ENCODE results near the gene PKMYT1. TPM values are rescaled to one million over a fixed set of nuclear protein-coding genes. Genes with fewer than 3 reads are reported as not detected.

PKMYT1 gene
- total RNA-seq, 1 donor from 2014 or later, result 21.8 TPM

GRCh38 chr16:2966808-2967191 lies 13.4 kb downstream of the PKMYT1 start:
- H3K36me3 Mint-ChIP-seq, result no peaks in the 10 kb centered on the region
- H3K27me3 Mint-ChIP-seq (ENCODE audit: low read depth), result peaks cover 16% of the 10 kb centered on the region
- peaks cover 15% of the 10 kb centered on the region for H3K4me1 Mint-ChIP-seq
- no peaks in the 10 kb centered on the region for H3K9me3 Mint-ChIP-seq
- no peak overlapping the region for H3K27ac Mint-ChIP-seq
- no peak for DNase-seq (ENCODE audit: low spot score in 2 of 2, unreplicated experiment in 2 of 2)
- H3K4me3 Mint-ChIP-seq, result no peak overlapping the region
- TF ChIP-seq, protein P1, sequence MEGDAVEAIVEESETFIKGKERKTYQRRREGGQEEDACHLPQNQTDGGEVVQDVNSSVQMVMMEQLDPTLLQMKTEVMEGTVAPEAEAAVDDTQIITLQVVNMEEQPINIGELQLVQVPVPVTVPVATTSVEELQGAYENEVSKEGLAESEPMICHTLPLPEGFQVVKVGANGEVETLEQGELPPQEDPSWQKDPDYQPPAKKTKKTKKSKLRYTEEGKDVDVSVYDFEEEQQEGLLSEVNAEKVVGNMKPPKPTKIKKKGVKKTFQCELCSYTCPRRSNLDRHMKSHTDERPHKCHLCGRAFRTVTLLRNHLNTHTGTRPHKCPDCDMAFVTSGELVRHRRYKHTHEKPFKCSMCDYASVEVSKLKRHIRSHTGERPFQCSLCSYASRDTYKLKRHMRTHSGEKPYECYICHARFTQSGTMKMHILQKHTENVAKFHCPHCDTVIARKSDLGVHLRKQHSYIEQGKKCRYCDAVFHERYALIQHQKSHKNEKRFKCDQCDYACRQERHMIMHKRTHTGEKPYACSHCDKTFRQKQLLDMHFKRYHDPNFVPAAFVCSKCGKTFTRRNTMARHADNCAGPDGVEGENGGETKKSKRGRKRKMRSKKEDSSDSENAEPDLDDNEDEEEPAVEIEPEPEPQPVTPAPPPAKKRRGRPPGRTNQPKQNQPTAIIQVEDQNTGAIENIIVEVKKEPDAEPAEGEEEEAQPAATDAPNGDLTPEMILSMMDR (IDR thresholded peaks at IDR 0.05; ENCODE audit: unreplicated experiment), result no peak

- H3K4me3 Mint-ChIP-seq, result no peak overlapping the region
- peaks cover 17% of the 10 kb centered on the region for H3K4me1 Mint-ChIP-seq
- no peak for DNase-seq (ENCODE audit: low spot score in 2 of 2, unreplicated experiment in 2 of 2)
- peaks cover 18% of the 10 kb centered on the region for H3K27me3 Mint-ChIP-seq (ENCODE audit: low read depth)
- TF ChIP-seq, protein P1 (IDR thresholded peaks at IDR 0.05; ENCODE audit: unreplicated experiment), result no peak
- no peak overlapping the region for H3K27ac Mint-ChIP-seq
- no peaks in the 10 kb centered on the region for H3K36me3 Mint-ChIP-seq
- no peaks in the 10 kb centered on the region for H3K9me3 Mint-ChIP-seq
Measured at GRCh38 chr16:2966043-2966807, 14.0 kb downstream of the PKMYT1 start.

DNA sequence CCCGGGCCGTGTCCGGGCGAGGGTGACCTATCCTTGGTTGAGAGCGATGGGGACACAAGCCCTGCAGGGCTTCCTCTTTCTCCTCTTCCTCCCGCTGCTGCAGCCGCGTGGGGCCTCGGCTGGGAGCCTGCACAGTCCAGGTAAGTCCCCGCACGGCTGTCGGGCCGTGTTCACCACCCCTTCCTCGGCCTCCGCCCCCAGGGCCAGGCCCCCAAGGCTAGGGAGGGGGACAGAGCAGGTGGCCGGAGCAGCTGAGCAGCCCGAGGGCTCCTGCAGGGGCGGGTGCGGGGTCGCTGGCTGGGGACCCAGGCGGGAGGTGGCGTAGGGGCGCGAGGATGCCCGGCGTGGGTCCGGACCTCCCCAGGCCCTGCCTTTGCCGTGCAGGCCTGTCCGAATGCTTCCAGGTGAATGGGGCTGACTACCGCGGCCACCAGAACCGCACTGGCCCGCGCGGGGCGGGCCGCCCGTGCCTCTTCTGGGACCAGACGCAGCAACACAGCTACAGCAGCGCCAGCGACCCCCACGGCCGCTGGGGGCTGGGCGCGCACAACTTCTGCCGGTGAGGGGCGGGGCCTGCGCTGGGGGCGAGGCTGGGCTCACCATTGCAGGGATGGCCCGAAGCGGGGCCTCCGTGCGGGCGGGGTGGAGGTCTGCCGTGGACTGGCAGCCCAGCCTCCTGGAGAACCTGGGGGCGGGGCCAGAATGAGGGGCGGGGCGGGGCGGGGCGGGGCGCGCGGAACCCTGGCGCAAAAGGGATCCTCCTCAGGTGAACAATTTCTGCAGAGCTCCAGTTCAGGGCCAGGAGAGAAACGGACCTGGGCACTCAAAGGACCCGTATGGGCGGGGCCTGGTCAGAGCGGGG lies 15.5 kb downstream of the PKMYT1 start:
- H3K27me3 Mint-ChIP-seq (ENCODE audit: low read depth), result peaks cover 24% of the 10 kb centered on the region
- TF ChIP-seq, protein P1 (IDR thresholded peaks at IDR 0.05; ENCODE audit: unreplicated experiment), result no peak
- DNase-seq (ENCODE audit: low spot score in 2 of 2, unreplicated experiment in 2 of 2), result peak; percentile 78 to 87

DNA sequence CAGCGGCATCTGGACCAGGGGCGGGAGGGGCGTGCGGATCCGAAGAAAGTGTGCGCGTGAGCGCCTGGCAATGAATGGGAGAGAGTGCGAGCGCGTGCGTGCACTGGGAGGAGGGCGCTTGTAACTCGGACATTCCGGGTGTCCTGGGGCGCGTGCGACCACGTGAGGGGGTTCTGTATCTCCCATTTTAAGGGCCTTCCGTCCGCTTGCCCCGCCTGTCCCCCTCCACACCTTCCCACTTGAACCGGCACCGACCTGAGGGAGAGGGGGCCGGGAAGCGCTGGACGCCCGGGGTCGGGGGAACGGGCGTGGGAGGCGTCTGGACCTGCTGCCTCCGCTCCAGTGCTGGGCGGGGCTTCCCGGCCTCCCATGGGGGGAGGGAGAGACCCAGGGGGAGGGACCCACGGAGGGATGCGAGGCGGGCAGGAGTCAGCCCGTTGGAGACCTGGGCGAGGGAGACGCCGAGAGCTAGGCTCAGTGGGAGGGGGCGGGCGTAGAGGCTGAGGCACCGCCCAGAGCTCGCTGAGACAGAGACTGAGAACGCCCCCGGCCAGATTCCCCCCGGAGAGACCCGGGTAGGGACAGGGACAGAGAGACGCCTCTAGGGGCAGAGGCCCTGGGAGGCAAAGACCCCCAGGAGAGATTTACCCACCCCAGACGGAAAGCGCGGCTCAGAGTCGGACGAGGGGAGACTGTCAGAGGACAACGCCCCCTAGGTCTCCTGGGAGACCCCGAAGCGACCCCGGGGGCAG lies 16.3 kb downstream of the PKMYT1 start, which contains the start of gene KREMEN2:
TSS of gene KREMEN2 (plus strand) at position 553 of the 752 bp plus-strand sequence. CDS start 246 bp downstream, outside the sequence.
- peak in 1 of 2 experiments; percentile 74 for DNase-seq (ENCODE audit: low spot score in 2 of 2, unreplicated experiment in 2 of 2)
- TF ChIP-seq, protein P1 (IDR thresholded peaks at IDR 0.05; ENCODE audit: unreplicated experiment), result no peak
- peak within 1 kb of the TSS; percentile 87 for H3K4me3 Mint-ChIP-seq
- H3K27ac Mint-ChIP-seq, result peak within 1 kb of the TSS; percentile 79
- H3K27me3 Mint-ChIP-seq (ENCODE audit: low read depth), result peaks cover 29% of the 10 kb centered on the region
- H3K36me3 Mint-ChIP-seq, result no peaks in the 10 kb centered on the region
- H3K9me3 Mint-ChIP-seq, result no peaks in the 10 kb centered on the region
- peaks cover 17% of the 10 kb centered on the region for H3K4me1 Mint-ChIP-seq

More for the DNA sequence above, 15.5 kb downstream of the PKMYT1 start:
- Mint-ChIP-seq H3K9me3 (no peaks in the 10 kb centered on the region), H3K36me3 (no peaks in the 10 kb centered on the region), H3K27ac (no peak overlapping the region), H3K4me1 (peaks cover 17% of the 10 kb centered on the region), H3K4me3 (peak overlapping the region; percentile 87)

- Mint-ChIP-seq H3K27ac (peak overlapping the region; percentile 79), H3K4me1 (peaks cover 12% of the 10 kb centered on the region), H3K36me3 (no peaks in the 10 kb centered on the region), H3K4me3 (peak overlapping the region; percentile 87), H3K9me3 (no peaks in the 10 kb centered on the region), H3K27me3 (ENCODE audit: low read depth) (peaks cover 29% of the 10 kb centered on the region)
- DNase-seq (ENCODE audit: low spot score in 2 of 2, unreplicated experiment in 2 of 2), result peak in 1 of 2 experiments; percentile 62
- TF ChIP-seq, protein P1 (IDR thresholded peaks at IDR 0.05; ENCODE audit: unreplicated experiment), result no peak
Measured at GRCh38 chr16:2963074-2963722, 17.0 kb downstream of the PKMYT1 start.

Data from mesothelial cell of epicardium (in vitro differentiated cells).